SH-SY5Y (cell line): ENCODE measurements around the gene CALU.

Experiments
- GATA2 ChIP-seq: IDR thresholded peaks from 2 replicates; pipeline ENCODE4 v1.6.1; 2011; ENCODE audit warnings: mild to moderate bottlenecking, low read depth, low read length
- GATA3 ChIP-seq: IDR thresholded peaks from 2 replicates; pipeline ENCODE4 v1.6.1; 2011; ENCODE audit warnings: low read depth, mild to moderate bottlenecking, low read length, moderate library complexity

DNA sequence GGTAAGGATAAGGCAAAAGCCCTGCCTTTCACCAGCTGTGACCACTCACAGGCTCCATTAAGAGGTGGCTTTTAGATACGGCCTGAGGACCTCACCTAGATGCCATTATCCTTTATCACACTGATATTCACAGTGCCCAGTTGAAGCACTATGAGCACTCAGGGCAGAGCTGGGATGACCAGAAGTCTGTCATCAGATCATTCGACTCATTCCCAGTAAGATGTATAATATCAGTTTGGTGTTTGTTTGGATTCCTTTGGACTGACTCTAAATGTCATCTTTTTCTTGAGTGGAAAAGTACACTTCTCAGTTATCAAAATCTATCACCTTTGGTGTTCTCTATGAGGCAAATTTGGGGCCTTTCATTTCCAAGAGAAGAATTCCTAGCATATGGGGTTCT is 71.3 kb downstream of the CALU start:
- TF ChIP-seq GATA2: no peak
- no peak for TF ChIP-seq GATA3
